H9 (cell line): ENCODE measurements around the gene SLC23A2. TPM values are rescaled to one million over a fixed set of nuclear protein-coding genes. Genes with fewer than 3 reads are reported as not detected.

Experiments used
- DNase-seq: peaks from one replicate; pipeline ENCODE4 v3.0.0-alpha.2; 2017
- H2AFZ ChIP-seq: one replicate; pipeline ENCODE4 v1.6.1; 2013; ENCODE audit warnings: mild to moderate bottlenecking, low read length, control low read depth, moderate library complexity
- H2AK5ac ChIP-seq: 2 replicates; pipeline ENCODE4 v1.6.1; 2013; ENCODE audit warnings: low read length, control low read depth, mixed read lengths; ENCODE audit not compliant: insufficient read length
- H2BK120ac ChIP-seq: one replicate; pipeline ENCODE4 v1.6.1; 2013; ENCODE audit warnings: low read depth, mild to moderate bottlenecking, low read length, control low read depth, inconsistent platforms; ENCODE audit not compliant: poor library complexity, severe bottlenecking
- H2BK12ac ChIP-seq: 2 replicates; pipeline ENCODE4 v1.6.1; 2013; ENCODE audit warnings: low read length, control low read depth, mixed read lengths, low read depth; ENCODE audit not compliant: insufficient read length
- H2BK15ac ChIP-seq: 2 replicates; pipeline ENCODE4 v1.6.1; 2013; ENCODE audit warnings: low read depth, low read length, control low read depth
- H2BK20ac ChIP-seq: one replicate; pipeline ENCODE4 v1.6.1; 2013; ENCODE audit warnings: low read depth, mild to moderate bottlenecking, low read length, control low read depth, inconsistent platforms; ENCODE audit not compliant: poor library complexity, severe bottlenecking
- H2BK5ac ChIP-seq: 2 replicates; pipeline ENCODE4 v1.6.1; 2013; ENCODE audit warnings: low read length, control low read depth, mixed read lengths; ENCODE audit not compliant: insufficient read length
- H3K14ac ChIP-seq: 2 replicates; pipeline ENCODE4 v1.6.1; 2013; ENCODE audit warnings: low read length, control low read depth; ENCODE audit not compliant: insufficient read depth
- H3K18ac ChIP-seq: 2 replicates; pipeline ENCODE4 v1.6.1; 2013; ENCODE audit warnings: low read depth, mild to moderate bottlenecking, mixed read lengths, low read length, control low read depth; ENCODE audit not compliant: insufficient read length
- H3K23ac ChIP-seq: 2 replicates; pipeline ENCODE4 v1.6.1; 2013; ENCODE audit warnings: low read length, control low read depth, mixed read lengths, low read depth; ENCODE audit not compliant: insufficient read length
- H3K23me2 ChIP-seq: 2 replicates; pipeline ENCODE4 v1.6.1; 2013; ENCODE audit warnings: low read depth, mild to moderate bottlenecking, mixed read lengths, low read length, control low read depth; ENCODE audit not compliant: insufficient read length, poor library complexity, severe bottlenecking
- H3K27ac ChIP-seq: 2 replicates; pipeline ENCODE4 v1.5.1; 2013; ENCODE audit warnings: low read length, control low read depth, mixed read lengths, low read depth; ENCODE audit not compliant: insufficient read length
- H3K27me3 ChIP-seq: 2 replicates; pipeline ENCODE4 v1.6.1; 2013; ENCODE audit warnings: low read length, control low read depth, inconsistent platforms; ENCODE audit not compliant: insufficient read depth
- H3K4ac ChIP-seq: 2 replicates; pipeline ENCODE4 v1.6.1; 2013; ENCODE audit warnings: low read depth, mild to moderate bottlenecking, control low read depth, inconsistent platforms, low read length, moderate library complexity
- H3K4me1 ChIP-seq: 2 replicates; pipeline ENCODE4 v1.6.1; 2013; ENCODE audit warnings: low read length, control low read depth, inconsistent platforms; ENCODE audit not compliant: insufficient read depth
- H3K4me2 ChIP-seq: 2 replicates; pipeline ENCODE4 v1.6.1; 2013; ENCODE audit warnings: low read length, control low read depth, mixed read lengths; ENCODE audit not compliant: insufficient read length, insufficient read depth
- H3K56ac ChIP-seq: 2 replicates; pipeline ENCODE4 v1.6.1; 2013; ENCODE audit warnings: low read depth, mild to moderate bottlenecking, mixed read lengths, low read length, control low read depth; ENCODE audit not compliant: insufficient read length
- H3K79me1 ChIP-seq: 2 replicates; pipeline ENCODE4 v1.6.1; 2013; ENCODE audit warnings: low read depth, mild to moderate bottlenecking, moderate library complexity, low read length, control low read depth, inconsistent platforms; ENCODE audit not compliant: insufficient read depth, poor library complexity, severe bottlenecking
- H3K79me2 ChIP-seq: 2 replicates; pipeline ENCODE4 v1.6.1; 2013; ENCODE audit warnings: low read length, control low read depth, inconsistent platforms; ENCODE audit not compliant: insufficient read depth
- H3K9ac ChIP-seq: 2 replicates; pipeline ENCODE4 v1.6.1; 2013; ENCODE audit warnings: low read length, control low read depth, mixed read lengths; ENCODE audit not compliant: insufficient read length; ENCODE audit errors: extremely low read depth
- H3K9me3 ChIP-seq: one replicate; pipeline ENCODE4 v1.6.1; 2013; ENCODE audit warnings: low read depth, low read length, inconsistent platforms; ENCODE audit not compliant: control insufficient read depth
- H3T11ph ChIP-seq: one replicate; pipeline ENCODE4 v1.6.1; 2013; ENCODE audit warnings: mild to moderate bottlenecking, low read length, control low read depth, inconsistent platforms
- H4K20me1 ChIP-seq: one replicate; pipeline ENCODE4 v1.6.1; 2013; ENCODE audit not compliant: control insufficient read depth, insufficient read length, insufficient read depth
- H4K5ac ChIP-seq: 2 replicates; pipeline ENCODE4 v1.6.1; 2013; ENCODE audit warnings: low read depth, mild to moderate bottlenecking, mixed read lengths, low read length, control low read depth; ENCODE audit not compliant: insufficient read length
- H4K8ac ChIP-seq: replicated peaks from 2 replicates; pipeline ENCODE4 v1.6.1; 2013; ENCODE audit warnings: low read length, control low read depth, mixed read lengths, low read depth; ENCODE audit not compliant: insufficient read length
- H4K91ac ChIP-seq: 2 replicates; pipeline ENCODE4 v1.6.1; 2013; ENCODE audit warnings: low read depth, mild to moderate bottlenecking, moderate library complexity, mixed read lengths, low read length, control low read depth; ENCODE audit not compliant: insufficient read length
- H3K27ac Mint-ChIP-seq, 3 experiments: 2 replicates in 2 of 3; 3 replicates in 1 of 3; pipeline ENCODE4 v1.8.0; 2020 to 2021; ENCODE audit warnings: mixed read lengths in 3 of 3, mild to moderate bottlenecking in 1 of 3, moderate library complexity in 1 of 3
- H3K27me3 Mint-ChIP-seq: 2 replicates; pipeline ENCODE4 v1.8.0; 2021; ENCODE audit warnings: low read depth, mild to moderate bottlenecking, moderate library complexity, mixed read lengths
- H3K36me3 Mint-ChIP-seq, 3 experiments: 2 replicates in 2 of 3; 3 replicates in 1 of 3; pipeline ENCODE4 v1.8.0; 2020 to 2021; ENCODE audit warnings: low read depth in 3 of 3, mixed read lengths in 3 of 3; ENCODE audit not compliant: insufficient read depth in 1 of 3
- H3K4me1 Mint-ChIP-seq, 2 experiments: 2 replicates each; pipeline ENCODE4 v1.8.0; 2020; ENCODE audit warnings: mixed read lengths in 2 of 2
- H3K4me3 Mint-ChIP-seq, 2 experiments: 2 replicates in 1 of 2; 3 replicates in 1 of 2; pipeline ENCODE4 v1.8.0; 2020 to 2021; ENCODE audit warnings: mild to moderate bottlenecking in 2 of 2, mixed read lengths in 2 of 2, moderate library complexity in 1 of 2
- H3K9me3 Mint-ChIP-seq, 2 experiments: 2 replicates in 1 of 2; 3 replicates in 1 of 2; pipeline ENCODE4 v1.8.0; 2020; ENCODE audit warnings: mild to moderate bottlenecking in 2 of 2, mixed read lengths in 2 of 2, moderate library complexity in 1 of 2
- WGBS: extraction: QIAGEN DNeasy Blood & Tissue Kit; methylation state at CpG from one replicate; pipeline ENCODE4 v1.1.7; 2013; ENCODE audit warnings: missing lambda C conversion rate, low lambda C conversion rate, mixed read lengths; ENCODE audit not compliant: insufficient read length; ENCODE audit errors: extremely low coverage; 5-methylcytosine and 5-hydroxymethylcytosine counted together
- total RNA-seq: library from RNA; stranded (reverse); gene quantifications from 2 replicates; pipeline ENCODE4 v1.2.1, GENCODE V29; 2021
- TF ChIP-seq, protein P1 (sequence below): fragments of 200-600 bp; sonication (generic); conservative IDR thresholded peaks from 3 replicates; pipeline ENCODE4 v1.8.0; 2021; ENCODE audit warnings: antibody characterized with exemption, mild to moderate bottlenecking

The SLC23A2 gene
- total RNA-seq, 1 experiment from 2014 or later = 16.5 TPM

DNA sequence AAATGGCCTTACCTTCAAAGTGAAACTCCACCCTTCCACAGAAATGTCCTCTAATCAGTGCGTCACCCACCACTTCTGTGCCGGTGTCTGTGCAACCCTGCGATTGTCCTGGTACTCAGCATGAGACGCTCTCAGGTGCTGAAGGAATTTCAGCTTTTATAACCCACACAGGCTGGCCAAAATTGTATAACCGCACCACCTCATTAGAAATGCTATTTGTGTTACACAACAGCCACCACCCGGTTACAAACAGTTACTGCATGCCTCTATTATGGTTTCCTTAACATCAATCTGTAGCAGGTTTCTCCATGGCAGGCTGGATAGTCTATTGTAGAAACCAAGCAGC lies 51.5 kb downstream of the SLC23A2 start:
- H2BK20ac ChIP-seq = no peak overlapping the region
- no peak for DNase-seq

More for the DNA sequence above, 51.5 kb downstream of the SLC23A2 start:
- no peak overlapping the region for H3K27ac ChIP-seq
- no peak overlapping the region for H3T11ph ChIP-seq
- WGBS = no CpG with 5 or more reads among the region's 6 CpGs
- no peak overlapping the region for H3K18ac ChIP-seq
- no peak overlapping the region for H2AFZ ChIP-seq
- H4K91ac ChIP-seq = no peak overlapping the region
- H2BK15ac ChIP-seq = no peak overlapping the region
- H4K5ac ChIP-seq = no peak overlapping the region
- Mint-ChIP-seq H3K4me3 (no peak overlapping the region), H3K4me1 (peaks cover 16 to 22% of the 10 kb centered on the region in 2 experiments), H3K36me3 (no peaks in the 10 kb centered on the region; a peak in 2 of 7 replicates), H3K27ac (no peak overlapping the region), H3K9me3 (no peaks in the 10 kb centered on the region), H3K27me3 (no peaks in the 10 kb centered on the region; the same call in 1 of the 2 replicates)
- H3K27me3 ChIP-seq = no peaks in the 10 kb centered on the region
- no peaks in the 10 kb centered on the region for H3K79me2 ChIP-seq
- no peak overlapping the region for H2BK5ac ChIP-seq
- no peak overlapping the region for H3K56ac ChIP-seq
- no peak overlapping the region for H3K9ac ChIP-seq
- no peaks in the 10 kb centered on the region for H3K79me1 ChIP-seq
- H4K8ac ChIP-seq = no peak overlapping the region
- no peaks in the 10 kb centered on the region for H3K23me2 ChIP-seq
- H3K14ac ChIP-seq = no peak overlapping the region
- TF ChIP-seq, protein P1, sequence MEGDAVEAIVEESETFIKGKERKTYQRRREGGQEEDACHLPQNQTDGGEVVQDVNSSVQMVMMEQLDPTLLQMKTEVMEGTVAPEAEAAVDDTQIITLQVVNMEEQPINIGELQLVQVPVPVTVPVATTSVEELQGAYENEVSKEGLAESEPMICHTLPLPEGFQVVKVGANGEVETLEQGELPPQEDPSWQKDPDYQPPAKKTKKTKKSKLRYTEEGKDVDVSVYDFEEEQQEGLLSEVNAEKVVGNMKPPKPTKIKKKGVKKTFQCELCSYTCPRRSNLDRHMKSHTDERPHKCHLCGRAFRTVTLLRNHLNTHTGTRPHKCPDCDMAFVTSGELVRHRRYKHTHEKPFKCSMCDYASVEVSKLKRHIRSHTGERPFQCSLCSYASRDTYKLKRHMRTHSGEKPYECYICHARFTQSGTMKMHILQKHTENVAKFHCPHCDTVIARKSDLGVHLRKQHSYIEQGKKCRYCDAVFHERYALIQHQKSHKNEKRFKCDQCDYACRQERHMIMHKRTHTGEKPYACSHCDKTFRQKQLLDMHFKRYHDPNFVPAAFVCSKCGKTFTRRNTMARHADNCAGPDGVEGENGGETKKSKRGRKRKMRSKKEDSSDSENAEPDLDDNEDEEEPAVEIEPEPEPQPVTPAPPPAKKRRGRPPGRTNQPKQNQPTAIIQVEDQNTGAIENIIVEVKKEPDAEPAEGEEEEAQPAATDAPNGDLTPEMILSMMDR = peak; percentile 63
- no peak overlapping the region for H3K4me2 ChIP-seq
- H4K20me1 ChIP-seq = no peaks in the 10 kb centered on the region
- no peak overlapping the region for H2BK120ac ChIP-seq
- no peak overlapping the region for H3K23ac ChIP-seq
- no peaks in the 10 kb centered on the region; the same call in 1 of the 2 replicates for H3K4me1 ChIP-seq
- no peak overlapping the region for H2BK12ac ChIP-seq
- H2AK5ac ChIP-seq = no peak overlapping the region
- no peaks in the 10 kb centered on the region for H3K9me3 ChIP-seq
- no peak overlapping the region for H3K4ac ChIP-seq
